ENCODE data around the gene MAGI2. TPM values are rescaled to one million over a fixed set of nuclear protein-coding genes. Genes with fewer than 3 reads are reported as not detected.

Gene MAGI2
- total RNA-seq, 2 experiments from 2014 or later = 0.03 to 0.17 TPM

DNA sequence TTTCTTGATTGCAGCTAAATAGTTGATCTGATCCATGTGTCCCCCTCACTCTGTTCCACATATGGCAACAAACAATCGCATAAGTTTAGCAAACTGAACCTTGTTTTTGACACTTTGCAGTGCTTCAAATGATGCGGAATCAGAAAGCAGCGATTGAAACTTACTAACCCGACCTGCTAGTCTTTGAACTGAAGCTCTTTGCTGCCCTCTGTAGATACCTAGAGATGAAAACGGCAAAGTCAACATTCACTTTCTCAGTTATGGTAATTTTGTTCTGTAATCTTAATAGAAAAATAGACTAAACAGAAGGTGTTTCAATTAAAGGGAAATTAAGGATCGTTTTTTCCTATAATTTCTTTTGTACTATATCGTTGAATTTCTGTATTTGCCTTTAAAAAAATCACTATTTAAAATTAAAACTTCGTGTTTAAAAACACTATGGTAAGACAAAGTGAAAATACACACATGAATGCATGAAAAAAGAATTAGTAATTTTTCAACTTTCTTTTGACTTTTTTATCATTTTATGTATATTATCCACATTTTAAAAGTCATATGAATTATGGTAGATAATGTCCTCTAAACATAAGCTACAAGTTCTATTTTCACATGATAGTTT, 276.5 kb downstream of the MAGI2 start:
- H2AFZ ChIP-seq (ENCODE audit: low read length) = no peak overlapping the region
- CTCF ChIA-PET (ENCODE audit: unreplicated experiment) = no interaction called here

DNA sequence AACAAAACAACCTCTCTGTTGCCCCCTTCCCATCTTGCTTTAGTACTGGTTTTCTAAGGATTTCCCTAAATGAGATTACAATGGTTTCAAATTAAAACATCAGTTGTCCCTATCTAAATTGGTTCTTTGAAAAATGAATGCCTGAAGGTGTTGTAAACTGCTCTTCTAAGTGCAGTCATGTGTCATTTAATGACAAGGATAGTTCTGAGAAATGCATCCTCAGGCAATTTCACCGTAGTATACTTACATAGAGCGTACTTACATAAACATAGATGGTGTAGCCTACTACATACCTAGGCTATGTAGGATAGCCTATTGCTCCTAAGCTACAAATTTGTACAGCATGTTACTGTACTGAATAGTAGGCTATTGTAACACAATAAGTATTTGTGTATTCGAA, 278.1 kb downstream of the MAGI2 start:
- Histone ChIP-seq H3K27ac (ENCODE audit: low read depth, low read length, poor library complexity, severe bottlenecking) (no peak overlapping the region), H3K4me3 (ENCODE audit: low read depth, low read length, poor library complexity, severe bottlenecking) (no peak overlapping the region), H4K20me1 (ENCODE audit: insufficient read depth, low read length) (no peaks in the 10 kb centered on the region), H3K36me3 (ENCODE audit: insufficient read depth, low read length) (no peaks in the 10 kb centered on the region), H3K9me2 (ENCODE audit: insufficient read depth, low read length) (no peaks in the 10 kb centered on the region), H3K4me2 (ENCODE audit: low read length) (no peak overlapping the region), H3K4me1 (ENCODE audit: insufficient read depth, low read length, poor library complexity, severe bottlenecking) (no peaks in the 10 kb centered on the region), H2AFZ (ENCODE audit: low read length) (no peak overlapping the region), H3K9me3 (ENCODE audit: low read length) (no peaks in the 10 kb centered on the region), H3K79me2 (ENCODE audit: insufficient read depth, low read depth, low read length) (no peaks in the 10 kb centered on the region)
- DNase-seq (ENCODE audit: low spot score) = no peak
- CTCF ChIA-PET (ENCODE audit: unreplicated experiment) = no interaction called here
- BruUV-seq (replicated peaks) = no TSS peak
- POLR2A ChIA-PET = no interaction called here
- TF ChIP-seq EZH2phosphoT487 (IDR thresholded peaks at IDR 0.05; ENCODE audit: borderline replicate concordance, low read depth, low read length) = no peak
- TF ChIP-seq, protein P1, sequence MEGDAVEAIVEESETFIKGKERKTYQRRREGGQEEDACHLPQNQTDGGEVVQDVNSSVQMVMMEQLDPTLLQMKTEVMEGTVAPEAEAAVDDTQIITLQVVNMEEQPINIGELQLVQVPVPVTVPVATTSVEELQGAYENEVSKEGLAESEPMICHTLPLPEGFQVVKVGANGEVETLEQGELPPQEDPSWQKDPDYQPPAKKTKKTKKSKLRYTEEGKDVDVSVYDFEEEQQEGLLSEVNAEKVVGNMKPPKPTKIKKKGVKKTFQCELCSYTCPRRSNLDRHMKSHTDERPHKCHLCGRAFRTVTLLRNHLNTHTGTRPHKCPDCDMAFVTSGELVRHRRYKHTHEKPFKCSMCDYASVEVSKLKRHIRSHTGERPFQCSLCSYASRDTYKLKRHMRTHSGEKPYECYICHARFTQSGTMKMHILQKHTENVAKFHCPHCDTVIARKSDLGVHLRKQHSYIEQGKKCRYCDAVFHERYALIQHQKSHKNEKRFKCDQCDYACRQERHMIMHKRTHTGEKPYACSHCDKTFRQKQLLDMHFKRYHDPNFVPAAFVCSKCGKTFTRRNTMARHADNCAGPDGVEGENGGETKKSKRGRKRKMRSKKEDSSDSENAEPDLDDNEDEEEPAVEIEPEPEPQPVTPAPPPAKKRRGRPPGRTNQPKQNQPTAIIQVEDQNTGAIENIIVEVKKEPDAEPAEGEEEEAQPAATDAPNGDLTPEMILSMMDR (conservative IDR thresholded peaks at IDR 0.05; ENCODE audit: low read length) = no peak
- intact Hi-C loops (cut with micrococcal nuclease; ENCODE audit: unreplicated experiment) = no loop called here

More for the DNA sequence above, 276.5 kb downstream of the MAGI2 start:
- Histone ChIP-seq H3K79me2 (ENCODE audit: insufficient read depth, low read depth, low read length) (no peaks in the 10 kb centered on the region), H3K4me2 (ENCODE audit: low read length) (no peak overlapping the region), H3K36me3 (ENCODE audit: insufficient read depth, low read length) (no peaks in the 10 kb centered on the region), H3K27ac (ENCODE audit: low read depth, low read length, poor library complexity, severe bottlenecking) (no peak overlapping the region), H3K9me2 (ENCODE audit: insufficient read depth, low read length) (no peaks in the 10 kb centered on the region), H3K4me1 (ENCODE audit: insufficient read depth, low read length, poor library complexity, severe bottlenecking) (no peaks in the 10 kb centered on the region), H3K9me3 (ENCODE audit: low read length) (no peaks in the 10 kb centered on the region), H3K4me3 (ENCODE audit: low read depth, low read length, poor library complexity, severe bottlenecking) (no peak overlapping the region), H4K20me1 (ENCODE audit: insufficient read depth, low read length) (no peaks in the 10 kb centered on the region)
- DNase-seq (ENCODE audit: low spot score) = peak; percentile 14
- intact Hi-C loops (cut with micrococcal nuclease; ENCODE audit: unreplicated experiment) = no loop called here
- no TSS peak for BruUV-seq (replicated peaks)
- POLR2A ChIA-PET = interaction anchor here (0.6 kb wide), 1 partner anchor 24 kb away, joined by 3 read pairs; no protein-coding TSS in a partner anchor
- TF ChIP-seq, protein P1 (conservative IDR thresholded peaks at IDR 0.05; ENCODE audit: low read length) = peak; percentile 72
- no peak for TF ChIP-seq EZH2phosphoT487 (IDR thresholded peaks at IDR 0.05; ENCODE audit: borderline replicate concordance, low read depth, low read length)

DNA sequence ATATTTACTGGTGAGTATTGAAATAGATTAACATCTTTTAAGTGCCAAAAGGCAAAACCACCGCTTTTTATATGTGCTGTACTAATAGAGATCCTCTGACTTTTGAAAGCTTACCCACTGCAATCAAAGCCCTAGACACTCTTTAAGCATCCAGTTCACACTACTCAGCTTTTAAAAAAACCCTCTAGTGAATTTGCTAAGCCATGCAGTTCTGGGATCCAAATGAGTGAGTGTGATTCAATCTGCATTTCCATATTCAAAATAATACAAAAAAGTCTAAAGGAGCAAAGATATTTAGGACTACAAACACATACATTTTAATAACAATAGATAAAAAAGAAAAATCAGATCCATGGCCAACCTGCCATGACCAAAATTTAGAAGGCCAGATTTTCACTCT, 288.2 kb downstream of the MAGI2 start:
- POLR2A ChIA-PET = no interaction called here
- no peaks in the 10 kb centered on the region for H4K20me1 ChIP-seq (ENCODE audit: insufficient read depth, low read length)

More for the DNA sequence above, 288.2 kb downstream of the MAGI2 start:
- Histone ChIP-seq H3K4me2 (ENCODE audit: low read length) (no peak overlapping the region), H3K27ac (ENCODE audit: low read depth, low read length, poor library complexity, severe bottlenecking) (no peak overlapping the region), H3K4me1 (ENCODE audit: insufficient read depth, low read length, poor library complexity, severe bottlenecking) (no peaks in the 10 kb centered on the region), H3K9me3 (ENCODE audit: low read length) (no peaks in the 10 kb centered on the region), H3K36me3 (ENCODE audit: insufficient read depth, low read length) (no peaks in the 10 kb centered on the region), H3K79me2 (ENCODE audit: insufficient read depth, low read depth, low read length) (no peaks in the 10 kb centered on the region), H2AFZ (ENCODE audit: low read length) (no peak overlapping the region), H3K4me3 (ENCODE audit: low read depth, low read length, poor library complexity, severe bottlenecking) (no peak overlapping the region), H3K9me2 (ENCODE audit: insufficient read depth, low read length) (no peaks in the 10 kb centered on the region)
- CTCF ChIA-PET (ENCODE audit: unreplicated experiment) = no interaction called here
- no peak for TF ChIP-seq EZH2phosphoT487 (IDR thresholded peaks at IDR 0.05; ENCODE audit: borderline replicate concordance, low read depth, low read length)
- TF ChIP-seq, protein P1 (conservative IDR thresholded peaks at IDR 0.05; ENCODE audit: low read length) = no peak
- intact Hi-C loops (cut with micrococcal nuclease; ENCODE audit: unreplicated experiment) = no loop called here
- no peak for DNase-seq (ENCODE audit: low spot score)
- BruUV-seq (replicated peaks) = no TSS peak
